HG03097 (cell line): Measurements from ENCODE around the gene MAP2K3.
"Not testable (repeated sequence)": the region's sequence is repeated elsewhere in the genome, so short reads cannot be mapped to it uniquely, and the experiment has no call there.

Source experiments
- ATAC-seq: cut with Tn5 transposase; IDR thresholded peaks from one replicate; pipeline ENCODE4 v1.9.1; 2021; ENCODE audit not compliant: unreplicated experiment, low FRiP score

MAP2K3 gene

DNA sequence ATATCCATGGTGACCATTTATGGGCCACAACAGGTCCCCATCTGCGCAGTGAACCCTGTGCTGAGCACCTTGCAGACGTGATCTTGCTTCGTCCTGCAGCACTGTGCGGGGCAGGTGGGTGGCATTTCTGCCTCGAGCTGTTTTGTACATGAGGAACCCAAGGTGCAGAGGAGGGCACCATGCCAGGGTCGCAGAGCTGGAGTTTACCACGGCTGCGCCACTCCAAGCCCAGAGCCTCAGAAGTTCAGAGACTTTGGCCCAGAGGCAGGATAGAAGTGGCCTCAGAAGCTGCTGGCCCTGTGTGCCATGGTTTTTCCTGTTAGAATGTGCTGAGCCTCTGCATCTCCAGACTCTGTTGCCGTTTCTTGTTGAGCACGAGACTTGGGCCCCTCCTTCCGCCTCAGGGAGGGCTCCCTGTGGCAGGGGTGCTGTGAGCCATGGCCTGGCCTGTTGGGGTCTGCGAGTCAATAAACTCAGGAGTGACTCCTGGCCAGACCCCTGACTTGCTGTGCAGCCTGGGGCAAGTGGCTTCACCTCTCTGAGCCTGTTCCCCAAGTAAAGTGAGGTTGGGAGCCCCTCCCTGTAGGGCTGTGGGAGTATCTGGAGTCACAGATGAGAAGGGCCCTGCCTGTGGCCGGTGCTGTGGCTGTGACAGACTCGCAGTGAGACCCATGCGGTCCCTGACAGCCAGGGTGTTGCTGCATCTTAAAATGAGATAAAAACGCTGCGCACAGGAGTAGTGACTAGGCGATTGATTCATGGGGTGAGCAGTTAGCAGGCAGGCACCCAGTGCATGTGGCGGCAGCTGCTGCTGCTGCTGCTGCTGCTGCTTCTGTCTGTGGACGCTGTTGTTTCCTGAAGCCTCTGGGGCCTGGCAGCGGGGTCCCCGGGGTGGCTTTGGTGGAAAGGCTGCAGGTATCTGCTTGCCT, 11.8 kb downstream of the MAP2K3 start:
- no peak for ATAC-seq

GRCh38 chr17:21297026-21297520, 12.6 kb downstream of the MAP2K3 start:
- no peak for ATAC-seq

- ATAC-seq = no peak
Measured at GRCh38 chr17:21297597-21297996, 13.1 kb downstream of the MAP2K3 start.

DNA sequence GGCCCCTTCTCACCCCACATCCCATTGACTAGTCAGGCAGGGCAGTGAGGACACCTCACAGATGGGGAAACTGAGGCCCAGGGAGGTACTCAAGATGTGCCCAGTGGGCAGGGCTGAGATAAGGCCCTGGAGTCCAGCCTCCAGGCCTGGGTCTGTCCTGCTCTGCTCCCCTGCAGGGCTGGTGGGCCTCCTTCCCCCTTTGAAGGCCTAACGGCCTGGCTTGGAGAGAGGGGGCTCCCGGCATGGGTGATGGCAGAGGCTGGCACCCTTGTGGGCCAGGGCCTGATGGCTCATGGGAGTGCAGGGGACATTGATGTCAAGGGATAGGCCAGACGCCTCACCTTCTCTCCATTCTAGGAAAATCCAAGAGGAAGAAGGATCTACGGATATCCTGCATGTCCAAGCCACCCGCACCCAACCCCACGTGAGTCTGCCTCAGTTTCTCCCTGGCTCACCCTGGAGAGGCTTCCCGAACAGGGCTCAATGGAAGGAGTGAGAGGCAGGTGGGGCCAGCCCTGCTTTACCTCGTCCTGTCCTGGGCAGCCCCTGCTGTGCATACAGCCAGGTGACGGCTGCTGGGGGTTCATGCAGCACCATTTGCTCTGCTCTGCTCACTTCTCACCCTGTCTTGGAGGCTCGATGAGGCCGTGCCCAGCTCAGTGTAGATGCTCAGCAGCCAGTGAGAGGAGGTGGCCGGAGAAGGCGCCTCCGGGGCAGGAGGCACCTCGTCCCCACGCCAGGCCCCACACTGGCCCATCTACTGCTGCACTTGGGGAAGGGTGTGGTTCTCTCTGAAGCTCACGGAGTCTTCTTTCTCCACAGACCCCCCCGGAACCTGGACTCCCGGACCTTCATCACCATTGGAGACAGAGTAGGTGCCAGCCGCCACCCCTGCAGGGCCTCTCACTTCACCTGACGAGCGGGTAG, 13.8 kb downstream of the MAP2K3 start:
- ATAC-seq = no peak

DNA sequence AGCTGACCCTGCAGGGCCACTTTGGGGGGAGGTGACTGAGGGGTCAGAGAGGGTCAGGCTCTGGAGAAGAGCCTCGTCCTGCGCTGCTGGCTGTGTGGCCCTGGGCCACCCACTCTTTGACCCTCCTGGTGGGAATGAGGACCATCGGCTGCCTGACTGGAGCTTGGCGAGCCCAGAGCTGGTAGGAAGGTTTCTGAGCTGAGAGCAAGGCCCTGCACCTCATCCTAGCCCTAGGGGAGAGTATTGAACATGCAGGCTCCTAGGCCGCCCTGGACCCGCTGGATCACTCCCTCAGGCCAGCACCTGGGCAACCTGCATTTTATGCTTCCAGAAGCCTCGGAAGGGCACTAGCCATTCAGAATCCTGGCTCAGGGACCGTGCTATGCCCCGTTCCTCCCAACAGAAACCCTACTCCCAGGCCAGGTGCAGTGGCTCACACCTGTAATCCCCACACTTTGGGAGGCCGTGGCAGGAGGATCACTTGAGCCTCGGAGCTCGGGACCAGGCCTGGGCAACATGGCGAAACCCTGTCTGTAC, 14.5 kb downstream of the MAP2K3 start:
- ATAC-seq = no peak

GRCh38 chr17:21299981-21300600, 15.6 kb downstream of the MAP2K3 start:
- no peak for ATAC-seq

DNA sequence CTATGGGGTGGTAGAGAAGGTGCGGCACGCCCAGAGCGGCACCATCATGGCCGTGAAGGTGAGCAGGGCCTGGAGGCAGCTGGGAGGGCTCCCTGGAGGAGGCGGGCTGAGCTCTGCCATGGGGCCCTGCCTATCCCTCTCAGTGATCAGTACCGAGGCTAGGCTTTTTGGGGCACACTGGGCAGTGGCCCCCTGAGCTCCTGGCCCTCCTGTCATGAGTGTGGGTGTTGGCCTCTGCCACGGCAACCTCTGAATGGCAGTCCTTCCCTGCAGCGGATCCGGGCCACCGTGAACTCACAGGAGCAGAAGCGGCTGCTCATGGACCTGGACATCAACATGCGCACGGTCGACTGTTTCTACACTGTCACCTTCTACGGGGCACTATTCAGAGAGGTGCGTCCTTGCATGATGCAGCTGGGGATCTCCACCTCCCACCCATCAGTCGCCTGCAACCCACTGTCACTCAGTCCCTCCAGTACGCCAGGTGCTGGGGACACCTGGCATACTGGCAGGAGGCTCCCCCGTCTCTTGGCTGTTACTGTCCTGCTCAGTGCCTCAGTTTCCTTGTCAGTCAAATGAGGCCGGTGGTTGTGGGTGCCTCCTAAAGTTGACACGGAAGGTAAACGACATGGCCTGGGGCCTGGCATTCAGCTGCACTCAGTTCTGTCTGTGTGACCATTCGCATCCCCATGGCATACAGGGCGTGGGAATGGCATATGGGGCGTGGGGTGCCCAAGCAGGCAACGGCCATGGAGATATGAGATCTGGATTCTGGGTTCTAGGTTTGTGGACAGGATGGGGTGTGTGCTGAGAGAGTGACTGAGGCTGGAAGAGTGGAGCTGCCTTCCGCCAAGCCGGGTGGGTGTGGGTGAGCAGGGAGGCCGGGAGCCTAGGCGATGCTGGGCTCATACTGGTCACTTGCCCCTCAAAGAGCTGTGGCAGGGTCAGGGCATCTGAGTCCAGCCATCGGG, 16.4 kb downstream of the MAP2K3 start:
- ATAC-seq = no peak

DNA sequence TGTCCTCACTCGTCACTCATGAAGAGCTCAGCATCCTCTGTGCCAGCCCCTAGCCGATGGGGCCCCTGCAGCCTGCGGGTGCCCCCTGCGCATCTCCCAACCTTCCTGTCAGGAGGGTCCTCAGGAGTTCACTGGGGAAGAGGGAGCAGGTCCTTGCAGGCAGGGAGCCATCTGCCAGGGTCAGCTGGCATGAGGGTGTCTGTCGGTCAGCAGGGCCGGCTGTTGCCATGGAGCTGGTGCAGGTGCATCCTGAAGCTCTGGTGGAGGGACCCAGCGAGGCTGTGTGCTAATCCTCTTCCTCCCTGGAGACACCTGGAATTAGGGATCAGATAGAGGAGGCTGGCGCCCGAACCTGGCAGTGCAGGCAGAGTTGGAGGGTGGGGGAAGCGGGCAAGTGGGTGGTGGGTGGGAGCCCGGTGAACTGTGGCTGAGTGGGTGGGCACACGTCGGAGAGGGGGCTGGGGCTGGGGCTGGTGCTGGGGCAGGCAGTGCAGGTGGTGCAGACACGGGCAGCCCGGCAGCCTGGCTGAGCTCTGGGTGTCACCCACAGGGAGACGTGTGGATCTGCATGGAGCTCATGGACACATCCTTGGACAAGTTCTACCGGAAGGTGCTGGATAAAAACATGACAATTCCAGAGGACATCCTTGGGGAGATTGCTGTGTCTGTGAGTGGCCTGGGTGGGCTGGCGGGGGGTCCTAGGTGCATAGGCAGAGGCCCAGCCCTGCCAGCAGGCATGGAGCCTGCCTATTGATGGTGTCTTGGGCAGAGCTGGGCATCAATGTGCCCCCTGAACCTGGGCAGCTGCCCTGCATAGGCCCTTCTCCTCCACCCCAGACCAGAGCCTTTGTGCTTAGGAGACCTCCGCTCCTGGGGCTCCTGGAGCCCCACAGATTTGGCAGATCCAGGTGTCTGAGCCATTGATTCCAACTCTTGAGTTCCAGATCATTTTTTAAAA, 17.4 kb downstream of the MAP2K3 start:
- no peak for ATAC-seq

DNA sequence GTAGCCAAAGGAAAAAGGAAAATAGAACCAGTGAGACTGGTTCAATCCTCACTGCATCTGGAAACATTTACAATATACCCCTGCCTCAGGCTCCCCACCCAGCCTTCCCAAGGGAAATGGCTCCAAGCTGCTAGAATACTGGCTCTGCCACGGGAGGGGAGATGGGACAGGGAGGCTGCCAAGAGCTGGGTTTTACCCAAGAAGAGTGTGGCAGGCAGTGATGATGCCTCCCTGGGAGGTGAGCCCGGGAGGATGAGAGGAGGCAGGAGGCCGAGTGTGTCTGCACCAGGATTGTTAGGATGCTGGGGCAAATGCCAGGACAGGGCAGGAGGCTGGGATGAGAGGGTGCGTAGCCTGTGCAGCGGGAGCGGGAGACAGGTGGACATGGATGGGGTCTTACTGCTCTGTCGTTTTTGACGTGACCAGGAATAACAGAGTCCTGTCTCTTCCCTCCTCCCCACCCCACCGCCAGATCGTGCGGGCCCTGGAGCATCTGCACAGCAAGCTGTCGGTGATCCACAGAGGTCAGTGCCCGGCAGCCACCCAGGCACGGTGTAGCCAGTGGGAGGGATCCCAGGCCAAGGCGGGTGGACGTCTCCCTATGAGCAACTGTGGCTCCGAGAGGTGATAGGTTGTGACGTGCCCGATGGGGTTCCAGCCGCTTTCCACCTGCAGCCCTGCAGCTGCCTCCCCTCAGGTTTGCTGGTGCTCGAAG, 18.4 kb downstream of the MAP2K3 start:
- no peak for ATAC-seq

GRCh38 chr17:21303441-21304065, 19.0 kb downstream of the MAP2K3 start:
- ATAC-seq = no peak

GRCh38 chr17:21304091-21304490, 19.6 kb downstream of the MAP2K3 start:
- no peak for ATAC-seq

- ATAC-seq = not testable (repeated sequence)
Measured at GRCh38 chr17:21304551-21305151, 20.1 kb downstream of the MAP2K3 start.

DNA sequence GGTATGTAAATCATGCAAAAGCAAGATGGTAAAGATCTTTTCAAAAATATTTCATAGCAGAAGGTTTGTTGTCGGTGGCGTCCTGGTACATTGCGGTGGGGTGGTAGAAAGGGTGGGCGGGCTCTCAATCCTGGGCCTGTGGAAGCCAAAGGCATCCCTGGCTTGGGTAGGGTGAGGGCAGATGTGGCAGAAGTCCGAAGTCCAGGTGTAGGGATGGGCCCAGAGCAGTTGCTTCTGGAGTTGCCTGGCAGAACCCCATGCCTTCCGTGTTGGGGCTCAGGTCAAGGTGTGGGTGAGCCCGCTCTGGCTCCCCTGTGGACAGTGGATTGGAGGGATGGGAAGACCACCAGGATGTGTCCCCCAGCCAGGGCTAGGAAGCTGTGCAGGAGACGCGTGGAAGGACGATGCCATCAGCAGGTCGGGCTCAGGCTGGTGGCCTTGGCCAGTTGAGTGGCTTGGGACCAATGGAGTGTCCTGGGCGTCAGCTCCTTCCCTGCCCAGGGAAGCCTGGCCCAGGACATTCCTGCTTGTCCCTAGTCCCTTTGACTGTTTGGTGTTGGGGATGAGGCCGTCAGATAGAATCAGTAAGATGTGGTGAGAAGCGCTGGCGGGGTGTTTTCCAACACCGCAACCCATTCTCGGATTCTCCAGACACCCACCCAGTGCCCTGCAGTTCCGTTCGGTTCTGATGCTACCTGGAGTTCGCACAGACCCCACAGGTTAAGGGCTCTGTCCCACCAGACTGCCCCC, 21.1 kb downstream of the MAP2K3 start:
- ATAC-seq = not testable (repeated sequence)

GRCh38 chr17:21306611-21307272, 22.2 kb downstream of the MAP2K3 start:
- not testable (repeated sequence) for ATAC-seq

GRCh38 chr17:21307273-21307625, 22.7 kb downstream of the MAP2K3 start:
- not testable (repeated sequence) for ATAC-seq
